ENCODE data around the gene BTBD17.
"Not testable (repeated sequence)": the region's sequence is repeated elsewhere in the genome, so short reads cannot be mapped to it uniquely, and the experiment has no call there.

BTBD17 gene, protein sequence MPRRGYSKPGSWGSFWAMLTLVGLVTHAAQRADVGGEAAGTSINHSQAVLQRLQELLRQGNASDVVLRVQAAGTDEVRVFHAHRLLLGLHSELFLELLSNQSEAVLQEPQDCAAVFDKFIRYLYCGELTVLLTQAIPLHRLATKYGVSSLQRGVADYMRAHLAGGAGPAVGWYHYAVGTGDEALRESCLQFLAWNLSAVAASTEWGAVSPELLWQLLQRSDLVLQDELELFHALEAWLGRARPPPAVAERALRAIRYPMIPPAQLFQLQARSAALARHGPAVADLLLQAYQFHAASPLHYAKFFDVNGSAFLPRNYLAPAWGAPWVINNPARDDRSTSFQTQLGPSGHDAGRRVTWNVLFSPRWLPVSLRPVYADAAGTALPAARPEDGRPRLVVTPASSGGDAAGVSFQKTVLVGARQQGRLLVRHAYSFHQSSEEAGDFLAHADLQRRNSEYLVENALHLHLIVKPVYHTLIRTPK

GRCh38 chr17:74361230-74362068 is at the start of gene BTBD17:
Gene BTBD17 (minus strand): TSS chr17:74361868. CDS start chr17:74361819, 49 bp downstream.
- no peak for FAIRE-seq

GRCh38 chr17:74410001-74410443 is 48.4 kb upstream of the BTBD17 start:
- no peak for FAIRE-seq

- FAIRE-seq: no peak
Measured at GRCh38 chr17:74408815-74409214, 47.1 kb upstream of the BTBD17 start.

DNA sequence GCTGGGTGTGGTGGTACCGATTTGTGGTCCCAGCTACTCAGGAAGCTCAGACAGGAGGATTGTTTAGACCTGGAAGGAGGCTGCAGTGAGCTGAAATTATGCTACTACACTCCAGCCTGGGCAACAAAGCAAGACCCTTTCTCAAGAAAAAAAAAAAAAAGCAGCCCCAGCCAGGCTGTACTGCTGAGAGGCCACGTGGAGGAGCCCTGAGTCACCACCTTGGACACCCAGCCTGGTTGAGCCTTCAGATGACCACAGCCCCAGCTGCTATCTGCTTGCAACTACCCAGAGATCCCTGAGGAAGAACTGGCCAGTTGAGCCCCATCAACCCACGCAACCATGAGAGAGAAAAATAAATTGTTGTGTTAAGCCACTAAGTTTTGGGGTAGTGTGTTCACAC is 46.6 kb upstream of the BTBD17 start:
- no peak for FAIRE-seq

- no peak for FAIRE-seq
Measured at GRCh38 chr17:74407384-74407783, 45.7 kb upstream of the BTBD17 start.

DNA sequence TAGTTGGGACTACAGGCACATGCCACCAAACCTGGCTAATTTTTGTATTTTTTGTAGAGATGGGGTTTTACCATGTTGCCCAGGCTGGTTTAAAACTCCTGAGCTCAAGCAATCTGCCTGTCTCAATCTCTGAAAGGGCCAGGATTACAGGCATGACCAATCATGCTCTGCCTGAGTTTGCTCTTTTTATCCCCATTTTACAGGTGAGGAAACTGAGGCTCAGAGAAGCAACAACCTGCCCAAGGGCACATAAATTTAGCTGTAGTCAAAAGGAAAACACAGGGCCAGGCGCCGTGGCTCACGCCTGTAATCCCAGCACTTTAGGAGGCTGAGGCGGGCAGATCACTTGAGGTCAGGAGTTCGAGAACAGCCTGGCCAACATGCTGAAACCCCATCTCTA is 43.6 kb upstream of the BTBD17 start:
- not testable (repeated sequence) for FAIRE-seq

- no peak for FAIRE-seq
Measured at GRCh38 chr17:74404789-74405188, 43.1 kb upstream of the BTBD17 start.

DNA sequence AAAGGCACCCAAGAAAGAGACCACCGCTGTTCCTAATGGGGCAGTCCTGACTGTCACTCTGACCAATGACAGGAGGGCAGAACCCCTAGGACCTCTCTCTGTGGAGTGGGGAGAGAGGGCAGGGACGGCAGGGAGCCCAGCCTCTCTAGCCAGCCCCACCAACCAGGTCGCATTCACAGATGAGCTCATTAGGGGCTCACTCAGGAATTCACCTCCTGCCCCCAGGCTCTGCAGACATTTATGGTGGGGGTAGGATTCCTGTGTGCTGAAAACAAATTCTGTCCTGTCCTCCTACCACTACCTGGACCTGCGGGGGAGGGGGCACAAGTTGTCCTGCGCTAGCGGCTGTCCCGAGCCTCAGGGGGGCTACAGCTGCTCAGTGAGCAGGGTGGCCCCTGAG is 42.5 kb upstream of the BTBD17 start:
- no peak for FAIRE-seq

GRCh38 chr17:74403512-74404137 is 42.0 kb upstream of the BTBD17 start:
- FAIRE-seq: no peak

GRCh38 chr17:74402048-74402447 is 40.4 kb upstream of the BTBD17 start:
- FAIRE-seq: no peak

GRCh38 chr17:74396567-74396966 is 34.9 kb upstream of the BTBD17 start:
- FAIRE-seq: no peak

- FAIRE-seq: no peak
Measured at GRCh38 chr17:74394977-74395376, 33.3 kb upstream of the BTBD17 start.

- no peak for FAIRE-seq
Measured at GRCh38 chr17:74394275-74394950, 32.7 kb upstream of the BTBD17 start.

DNA sequence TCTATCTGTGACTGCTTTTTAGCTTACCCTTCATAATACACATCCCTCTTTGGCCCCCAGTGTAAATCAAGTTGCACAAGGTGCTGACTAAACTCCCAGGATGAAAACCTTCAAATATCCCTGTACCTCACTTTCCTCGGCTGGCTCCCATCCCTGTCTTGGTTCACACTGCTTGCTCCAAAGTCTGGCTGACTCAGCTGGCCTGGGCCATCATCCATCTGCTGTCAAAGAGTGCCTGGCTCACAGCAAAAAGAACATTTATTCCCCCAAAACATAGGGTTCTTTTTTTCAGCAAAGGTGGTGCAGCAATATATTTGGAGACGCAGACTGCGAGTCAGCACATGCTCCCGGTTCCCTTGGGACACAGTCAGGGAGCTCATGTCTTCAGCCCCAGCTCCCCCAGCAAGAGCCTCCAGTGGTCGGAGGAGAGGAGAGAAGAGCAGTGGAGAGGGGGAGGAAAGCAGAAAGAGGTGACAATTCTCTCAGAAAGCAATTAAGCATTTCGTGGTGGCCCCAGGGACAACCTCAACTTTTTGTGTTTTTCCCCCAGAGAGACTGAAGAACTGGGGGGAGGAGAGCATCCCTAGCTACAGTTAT is 31.8 kb upstream of the BTBD17 start:
- no peak for FAIRE-seq

DNA sequence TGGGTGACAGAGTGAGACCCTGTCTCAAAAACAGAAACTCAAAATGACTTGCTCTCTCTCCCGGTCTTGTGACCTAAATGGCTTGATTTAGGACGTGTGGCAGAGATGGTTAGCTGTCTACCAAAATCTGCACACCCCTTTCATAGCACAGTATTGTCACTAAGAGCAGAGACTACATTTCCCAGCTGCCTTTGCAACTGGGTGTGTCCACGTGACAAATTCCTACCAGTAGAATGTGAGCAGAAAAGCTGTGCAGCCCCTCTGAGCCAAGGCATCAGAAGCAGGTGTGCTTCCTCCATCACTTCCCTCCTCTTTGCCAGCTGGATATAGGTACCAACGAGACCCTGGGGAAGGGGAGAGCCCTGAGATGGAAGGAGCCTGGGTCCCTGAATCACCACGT is 31.2 kb upstream of the BTBD17 start:
- FAIRE-seq: no peak

GRCh38 chr17:74391771-74392170 is 30.1 kb upstream of the BTBD17 start:
- no peak for FAIRE-seq

DNA sequence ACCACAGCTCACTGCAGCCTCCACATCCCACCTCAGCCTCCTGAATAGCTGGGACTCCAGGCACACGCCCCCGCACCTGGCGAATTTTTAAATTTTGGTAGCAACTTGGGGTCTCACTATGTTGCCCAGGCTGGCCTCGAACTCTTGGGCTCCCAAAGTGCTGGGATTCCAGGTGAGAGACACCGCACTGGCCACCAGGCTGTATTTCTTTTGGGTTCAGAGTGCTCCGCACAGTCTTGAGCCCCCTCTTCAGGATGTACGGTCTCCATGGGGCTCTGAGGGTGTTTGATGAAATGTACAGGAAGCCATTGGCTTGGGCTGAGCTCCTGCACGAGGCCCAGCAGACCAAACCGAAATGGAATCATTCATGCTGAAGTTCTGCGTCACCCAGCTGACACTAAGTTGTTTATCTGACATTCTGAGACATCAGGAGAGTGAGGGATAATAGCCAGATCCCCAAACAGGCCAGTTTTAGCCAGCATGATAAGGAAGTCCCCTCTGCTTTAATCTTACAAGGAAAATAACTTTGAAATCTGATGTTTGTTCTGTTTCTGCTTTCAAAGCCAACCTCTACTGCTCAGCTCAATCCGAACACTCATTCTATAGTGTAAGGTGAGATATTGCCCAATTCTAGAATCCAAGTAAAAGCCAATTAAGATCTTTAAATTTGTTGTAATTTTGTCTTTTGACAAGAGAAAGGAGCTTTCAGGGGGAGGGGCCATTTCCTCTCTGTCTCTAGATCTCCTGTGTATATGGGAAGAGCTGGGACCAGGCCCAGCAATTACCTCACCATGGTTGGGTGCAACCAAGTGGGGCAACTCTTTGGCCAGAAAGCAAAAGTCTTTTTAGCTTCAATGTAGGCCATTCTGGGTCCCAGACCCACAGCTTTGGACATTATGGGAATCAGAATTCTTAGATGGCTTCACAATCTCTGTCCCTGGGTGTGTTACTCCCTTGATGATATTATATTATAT is 29.3 kb upstream of the BTBD17 start:
- FAIRE-seq: no peak

DNA sequence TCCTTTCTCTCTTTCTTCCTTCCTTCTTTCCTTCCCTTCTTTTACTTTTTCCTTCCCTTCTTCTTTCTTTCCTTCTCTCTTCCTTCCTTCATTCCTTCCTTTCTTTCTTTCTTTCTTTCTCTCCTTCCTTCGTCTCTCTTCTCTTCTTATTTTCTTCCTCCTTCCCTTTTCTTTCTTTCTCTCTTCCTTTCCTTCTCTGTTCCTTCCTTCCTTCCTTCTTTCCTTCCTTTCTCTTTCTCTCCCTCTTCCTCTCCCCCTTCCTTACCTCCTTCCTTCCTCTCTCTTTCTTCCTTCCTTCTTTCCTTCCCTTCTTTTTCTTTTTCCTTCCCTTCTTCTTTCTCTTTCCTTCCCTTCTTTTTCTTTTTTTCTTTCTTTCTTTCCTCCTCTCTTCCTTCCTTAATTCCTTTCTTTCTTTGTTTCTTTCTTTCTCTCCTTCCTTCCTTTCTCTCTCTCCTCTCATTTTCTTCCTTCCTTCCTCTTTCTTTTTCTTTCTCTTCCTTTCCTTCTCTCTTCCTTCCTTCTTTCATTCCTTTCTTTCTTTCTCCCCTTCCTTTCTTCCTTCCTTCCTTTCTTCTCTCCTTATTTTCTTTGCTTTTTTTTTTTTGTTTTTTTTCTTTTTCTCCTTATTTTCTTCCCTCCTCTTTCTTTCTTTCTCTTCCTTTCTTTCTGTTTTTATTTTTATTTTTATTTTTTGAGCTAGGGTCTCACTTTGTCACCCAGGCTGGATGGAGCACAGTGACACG is 28.4 kb upstream of the BTBD17 start:
- no peak for FAIRE-seq

GRCh38 chr17:74389084-74389753 is 27.6 kb upstream of the BTBD17 start:
- no peak for FAIRE-seq

All from TTC549 (cell line).